SK-N-MC (cell line): ENCODE measurements around the gene PDSS2.

Experiments used
- EZH2 ChIP-seq: fragments of 200-600 bp; sonication (generic); IDR thresholded peaks from one replicate; pipeline ENCODE4 v1.6.1; 2017; ENCODE audit warnings: antibody characterized with exemption
- FOXP2 ChIP-seq: optimal IDR thresholded peaks from 2 replicates; pipeline ENCODE3; 2011; ENCODE audit warnings: mild to moderate bottlenecking, moderate library complexity; ENCODE audit not compliant: insufficient read depth; ENCODE audit errors: extremely low read length, control extremely low read depth
- POLR2AphosphoS5 ChIP-seq: IDR thresholded peaks from 2 replicates; pipeline ENCODE4 v1.6.1; 2012; ENCODE audit warnings: mild to moderate bottlenecking, low read depth, low read length, borderline replicate concordance

- TF ChIP-seq POLR2AphosphoS5 (no peak), EZH2 (no peak), FOXP2 (no peak)
Observed at GRCh38 chr6:107275330-107275865, 184.0 kb downstream of the PDSS2 start.
